Measurements from ENCODE around the gene EFHD2.
"Not testable (repeated sequence)": the region's sequence is repeated elsewhere in the genome, so short reads cannot be mapped to it uniquely, and the experiment has no call there.

EFHD2 gene

DNA sequence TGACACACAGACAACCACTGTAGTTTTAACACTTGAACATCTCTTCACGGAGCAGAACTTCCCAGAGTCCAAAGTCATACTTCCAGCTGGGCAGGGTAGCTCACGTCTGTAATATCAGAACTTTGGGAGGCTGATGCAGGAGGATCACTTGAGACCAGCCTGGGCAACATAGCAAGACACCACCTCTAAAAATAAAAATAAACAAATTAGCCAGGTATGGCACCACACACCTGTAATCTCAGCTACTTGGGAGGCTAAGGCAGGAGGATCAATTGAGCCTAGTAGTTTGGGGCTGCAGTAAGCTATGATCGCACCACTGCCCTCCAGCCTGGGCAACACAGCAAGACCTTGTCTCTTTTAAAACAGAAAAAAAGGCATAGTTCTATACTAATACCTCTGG is 24.3 kb upstream of the EFHD2 start:
- no peak for DNase-seq
- no peak overlapping the region for H3K4me3 ChIP-seq (ENCODE audit: low read depth, low read length)
- TF ChIP-seq, protein P1, sequence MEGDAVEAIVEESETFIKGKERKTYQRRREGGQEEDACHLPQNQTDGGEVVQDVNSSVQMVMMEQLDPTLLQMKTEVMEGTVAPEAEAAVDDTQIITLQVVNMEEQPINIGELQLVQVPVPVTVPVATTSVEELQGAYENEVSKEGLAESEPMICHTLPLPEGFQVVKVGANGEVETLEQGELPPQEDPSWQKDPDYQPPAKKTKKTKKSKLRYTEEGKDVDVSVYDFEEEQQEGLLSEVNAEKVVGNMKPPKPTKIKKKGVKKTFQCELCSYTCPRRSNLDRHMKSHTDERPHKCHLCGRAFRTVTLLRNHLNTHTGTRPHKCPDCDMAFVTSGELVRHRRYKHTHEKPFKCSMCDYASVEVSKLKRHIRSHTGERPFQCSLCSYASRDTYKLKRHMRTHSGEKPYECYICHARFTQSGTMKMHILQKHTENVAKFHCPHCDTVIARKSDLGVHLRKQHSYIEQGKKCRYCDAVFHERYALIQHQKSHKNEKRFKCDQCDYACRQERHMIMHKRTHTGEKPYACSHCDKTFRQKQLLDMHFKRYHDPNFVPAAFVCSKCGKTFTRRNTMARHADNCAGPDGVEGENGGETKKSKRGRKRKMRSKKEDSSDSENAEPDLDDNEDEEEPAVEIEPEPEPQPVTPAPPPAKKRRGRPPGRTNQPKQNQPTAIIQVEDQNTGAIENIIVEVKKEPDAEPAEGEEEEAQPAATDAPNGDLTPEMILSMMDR (IDR thresholded peaks at IDR 0.05; ENCODE audit: low read depth, low read length, missing control alignments) = no peak
- no peaks in the 10 kb centered on the region for H3K36me3 ChIP-seq (replicated peaks)
- in situ Hi-C loops (cut with HindIII; ENCODE audit: low pct_ligation_motif_present, low sequenced_read_pairs) = no loop called here
- no peaks in the 10 kb centered on the region for H3K27me3 ChIP-seq (replicated peaks)
- no peak overlapping the region for H3K27ac ChIP-seq

GRCh38 chr1:15386164-15386749 is 23.4 kb upstream of the EFHD2 start:
- Histone ChIP-seq H3K36me3 (replicated peaks) (no peaks in the 10 kb centered on the region), H3K27me3 (replicated peaks) (no peaks in the 10 kb centered on the region), H3K27ac (no peak overlapping the region), H3K4me3 (ENCODE audit: low read depth, low read length) (peak overlapping the region; percentile 1)
- in situ Hi-C loops (cut with HindIII; ENCODE audit: low pct_ligation_motif_present, low sequenced_read_pairs) = no loop called here
- TF ChIP-seq, protein P1 (IDR thresholded peaks at IDR 0.05; ENCODE audit: low read depth, low read length, missing control alignments) = no peak
- no peak for DNase-seq

- DNase-seq = no peak
- no peak overlapping the region for H3K27ac ChIP-seq
- H3K27me3 ChIP-seq (replicated peaks) = no peaks in the 10 kb centered on the region
- TF ChIP-seq, protein P1 (IDR thresholded peaks at IDR 0.05; ENCODE audit: low read depth, low read length, missing control alignments) = no peak
- no peaks in the 10 kb centered on the region for H3K36me3 ChIP-seq (replicated peaks)
- H3K4me3 ChIP-seq (ENCODE audit: low read depth, low read length) = no peak overlapping the region
- in situ Hi-C loops (cut with HindIII; ENCODE audit: low pct_ligation_motif_present, low sequenced_read_pairs) = no loop called here
These were observed 21.3 kb upstream of the EFHD2 start for GRCh38 chr1:15388201-15388880.

DNA sequence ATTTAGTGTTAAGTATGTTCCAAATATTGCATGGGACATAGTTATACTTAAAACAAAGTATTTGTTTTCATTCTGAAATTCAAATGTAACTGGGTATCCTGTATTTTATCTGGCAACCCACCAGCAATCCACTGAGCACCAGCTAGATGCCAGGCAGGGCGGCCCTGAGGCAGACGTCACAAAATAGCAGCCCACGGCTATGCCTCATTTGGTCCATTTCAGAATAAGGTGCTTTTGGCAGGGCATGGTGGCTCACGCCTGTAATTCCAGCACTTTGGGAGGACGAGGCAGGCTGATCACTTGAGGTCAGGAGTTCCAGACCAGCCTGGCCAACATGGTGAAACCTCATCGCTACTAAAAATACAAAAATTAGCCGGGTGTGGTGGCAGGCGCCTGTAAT is 19.9 kb upstream of the EFHD2 start:
- in situ Hi-C loops (cut with HindIII; ENCODE audit: low pct_ligation_motif_present, low sequenced_read_pairs); H3K4me3 ChIP-seq (ENCODE audit: low read depth, low read length); H3K36me3 ChIP-seq (replicated peaks); DNase-seq; H3K27ac ChIP-seq; H3K27me3 ChIP-seq (replicated peaks): not testable (repeated sequence)

GRCh38 chr1:15390667-15391066 is 19.0 kb upstream of the EFHD2 start:
- in situ Hi-C loops (cut with HindIII; ENCODE audit: low pct_ligation_motif_present, low sequenced_read_pairs) = no loop called here
- Histone ChIP-seq H3K27me3 (replicated peaks) (no peaks in the 10 kb centered on the region), H3K36me3 (replicated peaks) (no peaks in the 10 kb centered on the region), H3K27ac (no peak overlapping the region), H3K4me3 (ENCODE audit: low read depth, low read length) (no peak overlapping the region)
- TF ChIP-seq, protein P1 (IDR thresholded peaks at IDR 0.05; ENCODE audit: low read depth, low read length, missing control alignments) = no peak
- DNase-seq = no peak

DNA sequence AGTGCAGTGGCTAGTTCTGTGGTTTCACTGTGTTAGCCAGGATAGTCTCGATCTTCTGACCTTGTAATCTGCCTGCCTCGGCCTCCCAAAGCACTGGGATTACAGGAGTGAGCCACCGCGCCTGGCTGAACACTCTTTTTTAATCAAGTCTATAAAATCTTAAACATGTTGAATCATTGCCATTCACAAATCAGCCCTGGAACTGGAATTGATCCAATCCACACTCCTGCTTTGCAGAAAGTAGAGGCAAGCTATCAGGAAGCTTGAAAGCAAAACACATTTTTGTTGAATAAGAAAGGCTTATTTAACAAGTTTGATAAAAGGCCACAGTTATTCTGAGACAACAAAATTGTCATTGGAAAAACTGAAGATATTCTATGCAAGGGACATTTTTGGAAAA is 18.3 kb upstream of the EFHD2 start:
- no peak for DNase-seq
- TF ChIP-seq, protein P1 (IDR thresholded peaks at IDR 0.05; ENCODE audit: low read depth, low read length, missing control alignments) = no peak
- H3K36me3 ChIP-seq (replicated peaks) = no peaks in the 10 kb centered on the region
- in situ Hi-C loops (cut with HindIII; ENCODE audit: low pct_ligation_motif_present, low sequenced_read_pairs) = no loop called here
- H3K4me3 ChIP-seq (ENCODE audit: low read depth, low read length) = no peak overlapping the region
- no peaks in the 10 kb centered on the region for H3K27me3 ChIP-seq (replicated peaks)
- no peak overlapping the region for H3K27ac ChIP-seq

Data from brain microvascular endothelial cell (primary cell).